DMS 273 (cell line): ENCODE data around the gene GNAI3.

ENCODE experiments used
- DNase-seq: peaks from one replicate; lab custom pipeline; 2025; ENCODE audit not compliant: unreplicated experiment; lab: John Stamatoyannopoulos, UW

The GNAI3 gene

GRCh38 chr1:109622137-109622892, 73.9 kb downstream of the GNAI3 start:
- no peak for DNase-seq

- DNase-seq: no peak
These were observed 74.5 kb downstream of the GNAI3 start for GRCh38 chr1:109622895-109623294.

- DNase-seq: no peak
These were observed 75.3 kb downstream of the GNAI3 start for GRCh38 chr1:109623601-109624161.

- DNase-seq: no peak
These were observed 76.0 kb downstream of the GNAI3 start for GRCh38 chr1:109624201-109625010.

- no peak for DNase-seq
These were observed 76.8 kb downstream of the GNAI3 start for GRCh38 chr1:109625176-109625575.

- peak; percentile 29 for DNase-seq
These were observed 77.5 kb downstream of the GNAI3 start for GRCh38 chr1:109625601-109626560.

- no peak for DNase-seq
These were observed 78.4 kb downstream of the GNAI3 start for GRCh38 chr1:109626682-109627408.

GRCh38 chr1:109627692-109628399, 79.4 kb downstream of the GNAI3 start:
- DNase-seq: no peak

- DNase-seq: no peak
These were observed 80.3 kb downstream of the GNAI3 start for GRCh38 chr1:109628540-109629321.

GRCh38 chr1:109629372-109630030, 81.1 kb downstream of the GNAI3 start:
- no peak for DNase-seq

GRCh38 chr1:109630081-109630897, 81.9 kb downstream of the GNAI3 start:
- DNase-seq: peak; percentile 34

- no peak for DNase-seq
These were observed 82.6 kb downstream of the GNAI3 start for GRCh38 chr1:109630898-109631512.

GRCh38 chr1:109631513-109632505, 83.4 kb downstream of the GNAI3 start:
- DNase-seq: peak; percentile 81

GRCh38 chr1:109632671-109633346, 84.4 kb downstream of the GNAI3 start:
- DNase-seq: peak; percentile 96

- no peak for DNase-seq
These were observed 85.9 kb downstream of the GNAI3 start for GRCh38 chr1:109634292-109634691.
